Measurements from ENCODE around the gene ZNF236. TPM values are rescaled to one million over a fixed set of nuclear protein-coding genes. Genes with fewer than 3 reads are reported as not detected.
"Not testable (repeated sequence)": the region's sequence is repeated elsewhere in the genome, so short reads cannot be mapped to it uniquely, and the experiment has no call there.

ZNF236 gene
- total and polyA plus RNA-seq, 2 of the 13 experiments (the other 11 are each of a cell fraction or from before 2014, with no cell fraction given) = 3.0 to 7.2 TPM

GRCh38 chr18:76990343-76991020, 168.1 kb downstream of the ZNF236 start:
- ATAC-seq; FAIRE-seq; H3K4me2 ChIP-seq (ENCODE audit: low read depth, low read length); H4K20me1 ChIP-seq (ENCODE audit: insufficient read depth, low read length); intact Hi-C loops (cut with micrococcal nuclease; ENCODE audit: unreplicated experiment); H2AFZ ChIP-seq (ENCODE audit: low read length); H3K9ac ChIP-seq (ENCODE audit: insufficient read depth, low read depth, low read length); H3K4me3 ChIP-seq (replicated peaks in 1 of 3; ENCODE audit: insufficient read depth in 1 of 3, low read depth in 2 of 3, low read length in 3 of 3); H3K79me2 ChIP-seq (ENCODE audit: insufficient read depth, low read length); H3K27me3 ChIP-seq (ENCODE audit: control insufficient read depth in 1 of 2, insufficient read depth in 2 of 2, low read length in 2 of 2); H3K36me3 ChIP-seq (replicated peaks in 1 of 2; ENCODE audit: control insufficient read depth in 1 of 2, insufficient read depth in 2 of 2, low read length in 2 of 2); BruUV-seq (replicated peaks); H3K27ac ChIP-seq (ENCODE audit: extremely low read length, insufficient read depth, low read length); DNase-seq (ENCODE audit: low spot score); POLR2A ChIA-PET; CTCF ChIA-PET (ENCODE audit: low intra/inter-chr PET ratio, low total read pairs); H3K9me3 ChIP-seq (ENCODE audit: low read length): not testable (repeated sequence)
- 74% methylated on average over 8 of the region's 8 CpGs for WGBS (ENCODE audit: low lambda C conversion rate)
- in situ Hi-C loops (cut with HindIII; ENCODE audit: extremely low pct_ligation_motif_present, low pct_unique_long_range_greater_than_20kb) = loop anchor here (10.0 kb wide), 2 partner anchors 214 to 664 kb away; no protein-coding TSS in a partner anchor
- H3K4me1 ChIP-seq (ENCODE audit: insufficient read depth, low read length) = peaks cover 32% of the 10 kb centered on the region

- Histone ChIP-seq H2AFZ (ENCODE audit: low read length) (no peak overlapping the region), H3K79me2 (ENCODE audit: insufficient read depth, low read length) (no peaks in the 10 kb centered on the region), H3K4me1 (ENCODE audit: insufficient read depth, low read length) (peaks cover 32% of the 10 kb centered on the region), H3K36me3 (replicated peaks in 1 of 2; ENCODE audit: control insufficient read depth in 1 of 2, insufficient read depth in 2 of 2, low read length in 2 of 2) (no peaks in the 10 kb centered on the region), H3K9ac (ENCODE audit: insufficient read depth, low read depth, low read length) (no peak overlapping the region), H3K4me2 (ENCODE audit: low read depth, low read length) (no peak overlapping the region), H3K9me3 (ENCODE audit: low read length) (no peaks in the 10 kb centered on the region), H3K27me3 (ENCODE audit: control insufficient read depth in 1 of 2, insufficient read depth in 2 of 2, low read length in 2 of 2) (no peaks in the 10 kb centered on the region; a peak in 1 of 5 replicates), H3K27ac (ENCODE audit: extremely low read length, insufficient read depth, low read length) (no peak overlapping the region), H4K20me1 (ENCODE audit: insufficient read depth, low read length) (no peaks in the 10 kb centered on the region), H3K4me3 (replicated peaks in 1 of 3; ENCODE audit: insufficient read depth in 1 of 3, low read depth in 2 of 3, low read length in 3 of 3) (no peak overlapping the region)
- ChIA-PET CTCF (ENCODE audit: low intra/inter-chr PET ratio, low total read pairs) (no interaction called here), POLR2A (no interaction called here)
- in situ Hi-C loops (cut with HindIII; ENCODE audit: extremely low pct_ligation_motif_present, low pct_unique_long_range_greater_than_20kb) (loop anchor here (10.0 kb wide), 2 partner anchors 214 to 664 kb away; no protein-coding TSS in a partner anchor), intact Hi-C loops (cut with micrococcal nuclease; ENCODE audit: unreplicated experiment) (no loop called here)
- TF ChIP-seq PBX3 (CRISPR knock-in tag; IDR thresholded peaks at IDR 0.05; ENCODE audit: borderline replicate concordance) (no peak), ZBTB34 (CRISPR knock-in tag; IDR thresholded peaks at IDR 0.05) (no peak), ZNF446 (CRISPR knock-in tag; IDR thresholded peaks at IDR 0.05) (no peak), SRY (CRISPR knock-in tag; IDR thresholded peaks at IDR 0.05) (no peak), ZNF576 (CRISPR knock-in tag; IDR thresholded peaks at IDR 0.05) (no peak), SAP130 (CRISPR knock-in tag; IDR thresholded peaks at IDR 0.05; ENCODE audit: low read depth) (no peak), ZNF772 (CRISPR knock-in tag; IDR thresholded peaks at IDR 0.05) (no peak), ZNF333 (CRISPR knock-in tag; IDR thresholded peaks at IDR 0.05; ENCODE audit: borderline replicate concordance) (no peak), ZNF512 (CRISPR knock-in tag; IDR thresholded peaks at IDR 0.05) (no peak)
- no peak for DNase-seq (ENCODE audit: low spot score)
- ATAC-seq = no peak
- no TSS peak for BruUV-seq (replicated peaks)
- 89% methylated on average over 20 of the region's 20 CpGs for WGBS (ENCODE audit: low lambda C conversion rate)
- no peak for FAIRE-seq
Measured at GRCh38 chr18:76991021-76991688, 168.8 kb downstream of the ZNF236 start.
